Spinal cord (tissue), 10 donors: ENCODE results near the gene SAMD5. TPM values are rescaled to one million over a fixed set of nuclear protein-coding genes. Genes with fewer than 3 reads are reported as not detected.
A peak's percentile ranks its signal among the peaks of the same experiment; 100 is the strongest.

Source experiments
- DNase-seq, 6 donors: peaks; one replicate each; pipeline versions ENCODE4 v3.0.0 to v3.0.0-alpha.2; 2013 to 2015; ENCODE audit warnings: low spot score in 6 of 6, low read depth in 4 of 6
- H3K27ac ChIP-seq: one replicate; pipeline ENCODE4 v1.5.1; 2013; ENCODE audit warnings: low read depth, low read length, control low read depth
- H3K27me3 ChIP-seq: one replicate; pipeline ENCODE4 v1.6.1; 2013; ENCODE audit warnings: low read length; ENCODE audit not compliant: control insufficient read depth, insufficient read depth
- H3K36me3 ChIP-seq: one replicate; pipeline ENCODE4 v1.6.1; 2013; ENCODE audit warnings: low read length; ENCODE audit not compliant: control insufficient read depth, insufficient read depth
- H3K4me1 ChIP-seq: one replicate; pipeline ENCODE4 v1.6.1; 2013; ENCODE audit warnings: low read length; ENCODE audit not compliant: control insufficient read depth, insufficient read depth
- H3K4me3 ChIP-seq: one replicate; pipeline ENCODE4 v1.5.1; 2013; ENCODE audit warnings: low read depth, low read length, control low read depth
- H3K9me3 ChIP-seq: one replicate; pipeline ENCODE4 v1.6.1; 2013; ENCODE audit warnings: low read length; ENCODE audit not compliant: control insufficient read depth, insufficient read depth
- WGBS: methylation state at CpG from one replicate; pipeline ENCODE4 v1.1.5; 2013; ENCODE audit warnings: missing lambda C conversion rate; ENCODE audit not compliant: insufficient coverage; 5-methylcytosine and 5-hydroxymethylcytosine counted together
- polyA plus RNA-seq, 2 donors: library from polyadenylated mRNA; unstranded; fragments of 120-200 nt; gene quantifications; one replicate each; pipeline ENCODE4 v1.2.1, GENCODE V29; 2013; ENCODE audit not compliant: insufficient read length in 2 of 2
- total RNA-seq, 2 donors: library from RNA; depleted of rRNA in 1 of 2; stranded (reverse); fragments of 120-200 nt in 1 of 2; fragments of >200 nt in 1 of 2; gene quantifications; one replicate each; pipeline versions ENCODE4 v1.2.3 to v1.2.4, GENCODE V29; 2013 to 2014
- donor health status: healthy.

Gene SAMD5
- total and polyA plus RNA-seq, 4 donors = 3.5 to 9.2 (median 6.1) TPM

GRCh38 chr6:147522597-147522996 lies 14.1 kb downstream of the SAMD5 start:
- 100% methylated on average over 1 of the region's 1 CpG for WGBS

GRCh38 chr6:147525519-147526209 lies 17.2 kb downstream of the SAMD5 start:
- Histone ChIP-seq H3K4me3 (no peak overlapping the region), H3K27me3 (no peaks in the 10 kb centered on the region), H3K27ac (no peak overlapping the region), H3K36me3 (no peaks in the 10 kb centered on the region), H3K4me1 (no peaks in the 10 kb centered on the region), H3K9me3 (no peaks in the 10 kb centered on the region)
- 93% methylated on average over 4 of the region's 5 CpGs for WGBS
- no peak for DNase-seq

More at GRCh38 chr6:147522597-147522996, 14.1 kb downstream of the SAMD5 start:
- H3K9me3 ChIP-seq = no peaks in the 10 kb centered on the region
- H3K36me3 ChIP-seq = no peaks in the 10 kb centered on the region
- H3K27me3 ChIP-seq = no peaks in the 10 kb centered on the region
- DNase-seq = no peak
- no peaks in the 10 kb centered on the region for H3K4me1 ChIP-seq
- H3K4me3 ChIP-seq = no peak overlapping the region
- H3K27ac ChIP-seq = no peak overlapping the region

GRCh38 chr6:147527197-147527596 lies 18.7 kb downstream of the SAMD5 start:
- no peak overlapping the region for H3K4me3 ChIP-seq
- no peak overlapping the region for H3K27ac ChIP-seq
- H3K36me3 ChIP-seq = no peaks in the 10 kb centered on the region
- no peaks in the 10 kb centered on the region for H3K4me1 ChIP-seq
- no peaks in the 10 kb centered on the region for H3K9me3 ChIP-seq
- no peak for DNase-seq
- H3K27me3 ChIP-seq = no peaks in the 10 kb centered on the region
- WGBS = 84% methylated on average over 3 of the region's 4 CpGs

GRCh38 chr6:147528511-147529145 lies 20.1 kb downstream of the SAMD5 start:
- H3K4me3 ChIP-seq = no peak overlapping the region
- H3K9me3 ChIP-seq = no peaks in the 10 kb centered on the region
- H3K4me1 ChIP-seq = no peaks in the 10 kb centered on the region
- H3K27me3 ChIP-seq = no peaks in the 10 kb centered on the region
- no peak for DNase-seq
- H3K27ac ChIP-seq = no peak overlapping the region
- H3K36me3 ChIP-seq = no peaks in the 10 kb centered on the region

GRCh38 chr6:147530132-147531060 lies 21.9 kb downstream of the SAMD5 start:
- Histone ChIP-seq H3K9me3 (no peaks in the 10 kb centered on the region), H3K4me1 (no peaks in the 10 kb centered on the region), H3K27me3 (no peaks in the 10 kb centered on the region), H3K27ac (no peak overlapping the region), H3K36me3 (no peaks in the 10 kb centered on the region), H3K4me3 (no peak overlapping the region)
- 58% methylated on average over 5 of the region's 13 CpGs for WGBS
- no peak for DNase-seq

GRCh38 chr6:147531321-147531720 lies 22.8 kb downstream of the SAMD5 start:
- H3K36me3 ChIP-seq = no peaks in the 10 kb centered on the region
- H3K27ac ChIP-seq = no peak overlapping the region
- H3K4me3 ChIP-seq = no peak overlapping the region
- 90% methylated on average over 2 of the region's 2 CpGs for WGBS
- H3K4me1 ChIP-seq = no peaks in the 10 kb centered on the region
- DNase-seq = peak in 1 of 6 donors; percentile 44
- no peaks in the 10 kb centered on the region for H3K27me3 ChIP-seq
- no peaks in the 10 kb centered on the region for H3K9me3 ChIP-seq

- Histone ChIP-seq H3K4me3 (no peak overlapping the region), H3K27ac (no peak overlapping the region), H3K4me1 (no peaks in the 10 kb centered on the region), H3K36me3 (no peaks in the 10 kb centered on the region), H3K9me3 (no peaks in the 10 kb centered on the region), H3K27me3 (no peaks in the 10 kb centered on the region)
- no peak for DNase-seq
- 79% methylated on average over 9 of the region's 13 CpGs for WGBS
Observed at GRCh38 chr6:147534116-147534860, 25.8 kb downstream of the SAMD5 start.

GRCh38 chr6:147538821-147539220 lies 30.3 kb downstream of the SAMD5 start:
- H3K27ac ChIP-seq = no peak overlapping the region
- H3K36me3 ChIP-seq = no peaks in the 10 kb centered on the region
- 95% methylated on average over 4 of the region's 6 CpGs for WGBS
- peaks cover 5% of the 10 kb centered on the region for H3K9me3 ChIP-seq
- H3K4me1 ChIP-seq = no peaks in the 10 kb centered on the region
- no peaks in the 10 kb centered on the region for H3K27me3 ChIP-seq
- no peak overlapping the region for H3K4me3 ChIP-seq
- DNase-seq = no peak

GRCh38 chr6:147540075-147540474 lies 31.6 kb downstream of the SAMD5 start:
- Histone ChIP-seq H3K4me1 (no peaks in the 10 kb centered on the region), H3K36me3 (no peaks in the 10 kb centered on the region), H3K27ac (no peak overlapping the region), H3K4me3 (no peak overlapping the region), H3K27me3 (no peaks in the 10 kb centered on the region), H3K9me3 (peaks cover 5% of the 10 kb centered on the region)
- no peak for DNase-seq
- WGBS = 82% methylated on average over 3 of the region's 5 CpGs
